Mesenchymal stem cell (in vitro differentiated cells and primary cell): Measurements from ENCODE around the gene SDF4.
A peak's percentile ranks its signal among the peaks of the same experiment; 100 is the strongest.

Experiments
- DNase-seq: peaks from one replicate; pipeline ENCODE4 v3.0.0-alpha.2; 2013
- H2AFZ ChIP-seq: one replicate; pipeline ENCODE4 v1.6.1; 2013; ENCODE audit warnings: low read depth, mild to moderate bottlenecking, control low read depth, inconsistent platforms, low read length, moderate library complexity
- H2AK5ac ChIP-seq: 2 replicates; pipeline ENCODE4 v1.6.1; 2013; ENCODE audit warnings: low read length, moderate library complexity, mild to moderate bottlenecking, inconsistent platforms; ENCODE audit not compliant: severe bottlenecking
- H2BK120ac ChIP-seq: one replicate; pipeline ENCODE4 v1.6.1; 2013; ENCODE audit warnings: low read depth, mild to moderate bottlenecking, inconsistent platforms, low read length, moderate library complexity
- H2BK12ac ChIP-seq, 2 experiments: one replicate each; pipeline ENCODE4 v1.6.1; 2013; ENCODE audit warnings: inconsistent platforms in 2 of 2, low read length in 2 of 2, mild to moderate bottlenecking in 2 of 2, moderate library complexity in 2 of 2, control low read depth in 1 of 2
- H2BK15ac ChIP-seq: one replicate; pipeline ENCODE4 v1.6.1; 2013; ENCODE audit warnings: mild to moderate bottlenecking, low read depth, inconsistent platforms; ENCODE audit not compliant: poor library complexity, severe bottlenecking
- H2BK5ac ChIP-seq: 2 replicates; pipeline ENCODE4 v1.6.1; 2013; ENCODE audit warnings: low read depth, mild to moderate bottlenecking, low read length, control low read depth, inconsistent platforms; ENCODE audit not compliant: poor library complexity, severe bottlenecking
- H3K14ac ChIP-seq, 2 experiments: one replicate each; pipeline ENCODE4 v1.6.1; 2013; ENCODE audit warnings: inconsistent platforms in 2 of 2, low read length in 2 of 2, control low read depth in 1 of 2, mild to moderate bottlenecking in 1 of 2, moderate library complexity in 1 of 2
- H3K18ac ChIP-seq, 2 experiments: one replicate each; pipeline ENCODE4 v1.6.1; 2013; ENCODE audit warnings: inconsistent platforms in 2 of 2, low read length in 2 of 2, control low read depth in 1 of 2, low read depth in 1 of 2, mild to moderate bottlenecking in 1 of 2
- H3K23ac ChIP-seq, 2 experiments: one replicate each; pipeline ENCODE4 v1.6.1; 2013; ENCODE audit warnings: inconsistent platforms in 2 of 2, low read length in 2 of 2, mild to moderate bottlenecking in 2 of 2, moderate library complexity in 2 of 2, control low read depth in 1 of 2
- H3K27ac ChIP-seq: 2 replicates; pipeline ENCODE4 v1.5.1; 2013; ENCODE audit warnings: mild to moderate bottlenecking, moderate library complexity, low read length, control low read depth, inconsistent platforms; ENCODE audit not compliant: poor library complexity, severe bottlenecking
- H3K27me3 ChIP-seq, 2 experiments: 2 replicates each; pipeline versions ENCODE4 v1.6.1 to v1.7.0; 2013; ENCODE audit warnings: low read length in 2 of 2, mild to moderate bottlenecking in 2 of 2, moderate library complexity in 2 of 2, control low read depth in 1 of 2, inconsistent platforms in 1 of 2; ENCODE audit not compliant: control insufficient read depth in 1 of 2, insufficient read depth in 1 of 2
- H3K36me3 ChIP-seq, 2 experiments: 2 replicates each; pipeline versions ENCODE4 v1.6.1 to v1.7.0; 2013; ENCODE audit warnings: low read length in 2 of 2, control low read depth in 1 of 2, inconsistent platforms in 1 of 2, low read depth in 1 of 2, mild to moderate bottlenecking in 1 of 2; ENCODE audit not compliant: insufficient read depth in 2 of 2, control insufficient read depth in 1 of 2
- H3K4ac ChIP-seq, 2 experiments: one replicate each; pipeline ENCODE4 v1.6.1; 2013; ENCODE audit warnings: inconsistent platforms in 2 of 2, low read length in 2 of 2, mild to moderate bottlenecking in 2 of 2, moderate library complexity in 2 of 2, control low read depth in 1 of 2, low read depth in 1 of 2
- H3K4me1 ChIP-seq: 2 replicates; pipeline ENCODE4 v1.6.1; 2013; ENCODE audit warnings: low read depth, low read length, control low read depth; ENCODE audit not compliant: control insufficient read depth, insufficient read depth
- H3K4me2 ChIP-seq: 2 replicates; pipeline ENCODE4 v1.6.1; 2013; ENCODE audit warnings: low read length, mild to moderate bottlenecking, inconsistent platforms; ENCODE audit not compliant: poor library complexity, severe bottlenecking
- H3K4me3 ChIP-seq, 2 experiments: 2 replicates each; pipeline versions ENCODE4 v1.5.1 to v1.7.0; 2013; ENCODE audit warnings: low read length in 2 of 2, mild to moderate bottlenecking in 2 of 2, control low read depth in 1 of 2, low read depth in 1 of 2; ENCODE audit not compliant: insufficient read depth in 1 of 2
- H3K79me1 ChIP-seq: replicated peaks from 2 replicates; pipeline ENCODE4 v1.6.1; 2013; ENCODE audit warnings: mild to moderate bottlenecking, control low read depth, low read length, inconsistent platforms; ENCODE audit not compliant: poor library complexity, severe bottlenecking
- H3K9ac ChIP-seq: 2 replicates; pipeline ENCODE4 v1.7.0; 2013; ENCODE audit warnings: mild to moderate bottlenecking, low read length, moderate library complexity
- H3K9me3 ChIP-seq: 2 replicates; pipeline ENCODE4 v1.7.0; 2013; ENCODE audit warnings: mild to moderate bottlenecking, low read length; ENCODE audit not compliant: control insufficient read depth
- H4K8ac ChIP-seq: one replicate; pipeline ENCODE4 v1.6.1; 2013; ENCODE audit warnings: inconsistent platforms, mild to moderate bottlenecking, low read length, moderate library complexity
- H4K91ac ChIP-seq: one replicate; pipeline ENCODE4 v1.6.1; 2013; ENCODE audit warnings: mild to moderate bottlenecking, low read length, inconsistent platforms
- WGBS: methylation state at CpG from one replicate; pipeline ENCODE4 v1.1.7; 2013; ENCODE audit warnings: mixed read lengths; 5-methylcytosine and 5-hydroxymethylcytosine counted together

The SDF4 gene

DNA sequence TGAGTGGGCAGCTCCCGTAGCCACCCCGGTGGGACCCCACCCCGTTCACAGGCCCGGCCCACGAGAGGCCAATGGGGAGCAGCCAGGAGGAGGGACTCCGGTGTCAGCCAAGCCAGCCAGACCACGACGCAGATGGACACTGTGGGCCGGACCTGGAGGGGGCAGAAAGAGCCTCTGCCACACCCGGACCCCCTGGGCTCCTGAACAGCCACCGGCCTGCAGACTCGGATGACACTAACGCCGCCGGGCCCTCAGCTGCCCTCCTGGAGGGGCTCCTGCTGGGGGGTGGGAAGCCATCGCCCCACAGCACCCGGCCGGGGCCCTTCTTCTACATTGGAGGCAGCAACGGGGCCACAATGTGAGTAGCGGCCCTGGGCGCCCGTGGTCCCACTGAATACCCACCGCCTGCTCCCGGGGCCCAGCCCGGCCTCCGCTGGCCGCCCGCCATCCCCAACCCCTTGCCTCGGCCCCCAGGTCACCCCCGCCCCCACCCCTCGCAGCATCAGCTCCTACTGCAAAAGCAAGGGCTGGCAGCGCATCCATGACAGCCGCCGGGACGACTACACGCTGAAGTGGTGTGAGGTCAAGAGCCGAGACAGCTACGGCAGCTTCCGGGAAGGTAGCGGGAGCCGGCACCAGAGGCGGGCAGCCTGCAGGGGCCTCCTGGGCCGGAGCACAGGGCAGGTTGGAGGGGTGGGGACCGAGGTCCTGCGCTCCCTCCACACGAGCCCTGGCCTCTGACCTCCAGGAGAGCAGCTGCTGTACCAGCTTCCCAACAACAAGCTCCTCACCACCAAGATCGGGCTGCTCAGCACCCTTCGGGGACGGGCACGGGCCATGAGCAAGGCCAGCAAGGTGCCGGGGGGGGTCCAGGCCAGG is 51.6 kb downstream of the SDF4 start:
- peak overlapping the region; percentile 15 for H2BK15ac ChIP-seq
- H3K14ac ChIP-seq: no peak overlapping the region
- H4K8ac ChIP-seq: no peak overlapping the region
- H3K4me2 ChIP-seq: no peak overlapping the region
- no peak overlapping the region for H2AFZ ChIP-seq
- H3K9me3 ChIP-seq: no peaks in the 10 kb centered on the region
- peaks cover 21 to 76% of the 10 kb centered on the region in 2 experiments for H3K27me3 ChIP-seq
- WGBS: 83% methylated on average over 44 of the region's 51 CpGs
- H3K36me3 ChIP-seq: peaks cover 0 to 7% of the 10 kb centered on the region in 2 experiments
- no peak overlapping the region for H3K23ac ChIP-seq
- no peak overlapping the region for H3K9ac ChIP-seq
- no peak overlapping the region for H3K18ac ChIP-seq
- no peak for DNase-seq
- no peak overlapping the region for H3K27ac ChIP-seq
- H4K91ac ChIP-seq: no peak overlapping the region
- H3K4me3 ChIP-seq: no peak overlapping the region
- H2BK120ac ChIP-seq: no peak overlapping the region
- no peak overlapping the region for H2BK5ac ChIP-seq
- H3K4ac ChIP-seq: no peak overlapping the region
- H2BK12ac ChIP-seq: no peak overlapping the region
- H2AK5ac ChIP-seq: no peak overlapping the region
- H3K79me1 ChIP-seq: no peaks in the 10 kb centered on the region
- peaks cover 51% of the 10 kb centered on the region for H3K4me1 ChIP-seq

DNA sequence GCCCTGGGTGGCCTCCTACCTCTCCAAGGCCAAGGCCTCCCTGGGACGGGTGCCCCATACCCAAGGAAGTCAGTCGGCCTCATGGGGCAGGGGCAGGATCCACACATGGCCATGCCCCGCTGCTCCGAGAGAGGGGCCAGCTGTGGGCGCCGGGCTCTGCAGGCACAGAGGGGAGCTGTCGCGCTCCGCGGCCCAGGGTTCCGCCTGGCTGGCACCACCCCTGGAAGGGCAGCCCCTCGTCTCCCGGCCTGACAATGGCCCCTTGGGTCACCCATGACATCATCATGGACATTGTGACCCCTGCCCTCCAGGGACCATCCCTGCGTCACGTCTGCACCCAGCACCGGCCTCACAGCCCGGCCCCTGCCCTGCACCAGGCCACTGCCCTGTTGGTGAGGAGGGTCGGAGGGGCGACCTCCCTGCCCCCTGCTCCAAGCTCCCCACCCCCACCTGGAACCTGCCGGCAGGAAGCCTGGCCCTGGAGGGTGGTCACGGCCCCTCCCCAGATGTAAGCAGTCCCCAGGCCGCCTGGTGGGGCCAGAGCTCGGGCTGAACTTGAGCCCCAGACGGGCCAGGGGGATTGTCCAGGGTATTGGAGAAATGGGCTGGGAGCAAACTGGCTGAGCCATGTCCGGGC is 52.3 kb downstream of the SDF4 start:
- Histone ChIP-seq H3K4me1 (peaks cover 47% of the 10 kb centered on the region), H3K79me1 (no peaks in the 10 kb centered on the region), H3K4ac (no peak overlapping the region), H3K27me3 (peaks cover 22 to 74% of the 10 kb centered on the region in 2 experiments), H2BK15ac (no peak overlapping the region), H2BK120ac (no peak overlapping the region), H4K8ac (no peak overlapping the region), H2BK12ac (no peak overlapping the region), H3K9me3 (no peaks in the 10 kb centered on the region), H3K4me2 (no peak overlapping the region), H2AFZ (no peak overlapping the region), H2BK5ac (no peak overlapping the region), H4K91ac (no peak overlapping the region), H3K23ac (no peak overlapping the region), H2AK5ac (no peak overlapping the region), H3K18ac (no peak overlapping the region), H3K14ac (no peak overlapping the region), H3K27ac (no peak overlapping the region), H3K4me3 (no peak overlapping the region), H3K9ac (no peak overlapping the region), H3K36me3 (peaks cover 0 to 7% of the 10 kb centered on the region in 2 experiments)
- DNase-seq: no peak
- 85% methylated on average over 21 of the region's 25 CpGs for WGBS

DNA sequence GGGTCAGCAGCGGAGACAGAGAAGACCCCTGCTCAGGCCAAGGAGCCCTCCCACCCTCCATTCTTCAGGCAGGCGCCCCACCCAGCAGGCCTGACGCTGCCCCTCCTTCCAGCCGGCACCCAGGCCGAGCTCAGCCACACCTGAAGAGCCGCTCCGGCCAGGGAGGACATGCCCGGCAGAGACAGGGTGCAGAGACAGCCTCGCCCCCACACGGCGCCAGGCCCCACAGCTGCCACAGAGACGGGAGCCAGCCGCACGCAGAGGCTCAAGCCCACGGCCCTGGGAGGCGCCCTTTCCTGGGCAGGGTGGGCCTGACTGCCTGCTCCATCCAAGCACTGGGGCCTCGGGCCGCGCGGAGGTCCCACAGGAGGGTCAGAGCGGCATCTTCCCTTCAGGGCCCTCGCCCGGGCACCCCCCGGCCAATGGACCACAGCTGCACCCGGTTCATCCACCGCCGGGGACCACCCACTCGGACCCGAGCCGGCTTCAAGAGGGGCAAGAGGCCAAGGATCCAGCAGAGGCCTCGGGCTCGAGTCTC is 52.9 kb downstream of the SDF4 start:
- Histone ChIP-seq H2BK120ac (no peak overlapping the region), H3K4me2 (no peak overlapping the region), H3K9me3 (no peaks in the 10 kb centered on the region), H3K4ac (no peak overlapping the region), H3K18ac (no peak overlapping the region), H3K27me3 (peaks cover 28 to 77% of the 10 kb centered on the region in 2 experiments), H2AFZ (no peak overlapping the region), H3K27ac (no peak overlapping the region), H2AK5ac (peak overlapping the region; percentile 32), H4K91ac (no peak overlapping the region), H3K23ac (no peak overlapping the region), H3K79me1 (no peaks in the 10 kb centered on the region), H3K4me3 (no peak overlapping the region), H3K4me1 (peaks cover 48% of the 10 kb centered on the region), H3K14ac (no peak overlapping the region), H4K8ac (no peak overlapping the region), H2BK12ac (no peak overlapping the region), H2BK5ac (peak overlapping the region; percentile 12), H3K36me3 (peaks cover 0 to 7% of the 10 kb centered on the region in 2 experiments), H2BK15ac (no peak overlapping the region), H3K9ac (no peak overlapping the region)
- DNase-seq: no peak
- WGBS: 95% methylated on average over 30 of the region's 32 CpGs
